PC-9 (cell line): ENCODE results near the gene IGFBP2.

Experiments
- EZH2 ChIP-seq: fragments of 200-600 bp; sonication (generic); IDR thresholded peaks from 2 replicates; pipeline ENCODE4 v1.8.0; 2017; ENCODE audit warnings: antibody characterized with exemption, low read depth
- TF ChIP-seq, protein P1 (sequence below): fragments of 200-600 bp; sonication (generic); conservative IDR thresholded peaks from 2 replicates; pipeline ENCODE4 v1.6.1; 2017; ENCODE audit warnings: mixed run types, antibody characterized with exemption, mild to moderate bottlenecking, moderate library complexity

GRCh38 chr2:216601632-216602409, 31.4 kb upstream of the IGFBP2 start:
- TF ChIP-seq, protein P1, sequence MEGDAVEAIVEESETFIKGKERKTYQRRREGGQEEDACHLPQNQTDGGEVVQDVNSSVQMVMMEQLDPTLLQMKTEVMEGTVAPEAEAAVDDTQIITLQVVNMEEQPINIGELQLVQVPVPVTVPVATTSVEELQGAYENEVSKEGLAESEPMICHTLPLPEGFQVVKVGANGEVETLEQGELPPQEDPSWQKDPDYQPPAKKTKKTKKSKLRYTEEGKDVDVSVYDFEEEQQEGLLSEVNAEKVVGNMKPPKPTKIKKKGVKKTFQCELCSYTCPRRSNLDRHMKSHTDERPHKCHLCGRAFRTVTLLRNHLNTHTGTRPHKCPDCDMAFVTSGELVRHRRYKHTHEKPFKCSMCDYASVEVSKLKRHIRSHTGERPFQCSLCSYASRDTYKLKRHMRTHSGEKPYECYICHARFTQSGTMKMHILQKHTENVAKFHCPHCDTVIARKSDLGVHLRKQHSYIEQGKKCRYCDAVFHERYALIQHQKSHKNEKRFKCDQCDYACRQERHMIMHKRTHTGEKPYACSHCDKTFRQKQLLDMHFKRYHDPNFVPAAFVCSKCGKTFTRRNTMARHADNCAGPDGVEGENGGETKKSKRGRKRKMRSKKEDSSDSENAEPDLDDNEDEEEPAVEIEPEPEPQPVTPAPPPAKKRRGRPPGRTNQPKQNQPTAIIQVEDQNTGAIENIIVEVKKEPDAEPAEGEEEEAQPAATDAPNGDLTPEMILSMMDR, result no peak
- TF ChIP-seq EZH2, result no peak
